ENCODE data around the gene STX8.
"Not testable (repeated sequence)": the region's sequence is repeated elsewhere in the genome, so short reads cannot be mapped to it uniquely, and the experiment has no call there.

STX8 gene

GRCh38 chr17:9266031-9266680 is 309.5 kb downstream of the STX8 start:
- no peak for DNase-seq (ENCODE audit: low read depth in 3 of 3)

DNA sequence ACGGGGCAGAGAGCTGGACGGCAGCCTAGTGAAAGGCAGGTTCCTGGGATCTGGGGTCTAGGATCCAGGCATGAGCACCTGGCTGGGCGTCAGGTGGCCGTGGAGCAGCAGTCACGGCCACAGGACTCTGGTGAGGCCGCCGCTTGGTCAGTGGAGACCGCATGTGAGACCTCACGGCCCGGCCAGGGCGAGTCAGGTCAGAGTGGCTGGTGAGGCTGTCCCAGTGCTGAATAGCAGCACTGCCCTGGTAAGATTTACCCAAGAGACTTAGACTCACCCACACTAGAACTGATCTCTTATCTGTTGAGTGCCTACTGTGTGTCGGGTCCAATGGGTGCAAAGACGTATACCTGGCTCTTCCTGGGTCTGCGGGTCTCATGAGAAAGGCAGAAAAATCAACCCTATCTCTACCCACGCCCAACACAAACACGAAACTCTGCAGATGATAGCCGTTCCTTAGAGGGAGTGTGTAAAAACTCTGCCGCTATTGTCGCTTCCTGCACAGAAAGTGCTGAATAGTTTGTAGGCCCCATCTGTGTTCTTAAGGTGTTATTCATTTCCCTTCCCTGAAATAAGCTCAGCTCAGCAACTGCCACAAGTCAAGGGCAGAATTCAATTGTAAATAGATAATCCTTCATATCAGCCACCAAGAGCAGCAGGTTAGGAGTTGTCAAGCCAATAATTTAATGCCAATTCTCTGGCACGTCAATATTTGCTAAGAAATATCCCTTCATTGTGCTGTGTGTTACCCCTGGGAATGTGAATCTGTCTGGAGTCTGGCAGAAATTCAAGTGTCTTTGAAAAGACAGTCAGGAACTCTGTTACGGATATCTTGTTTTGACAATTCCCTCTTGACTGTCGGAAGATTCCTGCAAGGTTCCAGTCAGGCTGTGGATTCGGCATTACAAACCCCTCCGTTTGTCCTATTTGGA is 314.3 kb downstream of the STX8 start:
- no peak for DNase-seq (ENCODE audit: low read depth in 3 of 3)

DNA sequence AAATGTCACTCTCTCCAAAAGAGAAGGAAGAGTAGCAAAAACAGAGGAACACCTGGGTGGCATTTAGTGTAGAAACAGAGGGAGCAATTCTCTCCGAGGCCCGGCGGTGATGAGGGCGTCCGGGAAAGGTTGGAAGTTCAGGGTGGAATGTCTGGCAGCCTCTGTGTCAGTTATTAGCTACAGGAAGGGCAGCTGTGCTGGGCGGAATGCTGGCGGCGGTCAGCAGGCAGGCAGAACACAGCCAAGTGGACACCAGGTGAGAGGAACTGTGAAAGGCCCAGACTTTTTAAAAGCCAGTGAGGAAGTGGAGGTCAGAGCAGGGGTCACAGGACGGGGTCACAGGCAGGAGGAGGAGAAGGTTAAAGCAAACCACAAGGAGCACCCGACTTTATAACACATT is 316.2 kb downstream of the STX8 start:
- no peak for DNase-seq (ENCODE audit: low read depth in 3 of 3)

GRCh38 chr17:9258115-9259015 is 317.3 kb downstream of the STX8 start:
- no peak for DNase-seq (ENCODE audit: low read depth in 3 of 3)

- not testable (repeated sequence) for DNase-seq (ENCODE audit: low read depth in 3 of 3)
Observed at GRCh38 chr17:9257630-9257965, 318.0 kb downstream of the STX8 start.

DNA sequence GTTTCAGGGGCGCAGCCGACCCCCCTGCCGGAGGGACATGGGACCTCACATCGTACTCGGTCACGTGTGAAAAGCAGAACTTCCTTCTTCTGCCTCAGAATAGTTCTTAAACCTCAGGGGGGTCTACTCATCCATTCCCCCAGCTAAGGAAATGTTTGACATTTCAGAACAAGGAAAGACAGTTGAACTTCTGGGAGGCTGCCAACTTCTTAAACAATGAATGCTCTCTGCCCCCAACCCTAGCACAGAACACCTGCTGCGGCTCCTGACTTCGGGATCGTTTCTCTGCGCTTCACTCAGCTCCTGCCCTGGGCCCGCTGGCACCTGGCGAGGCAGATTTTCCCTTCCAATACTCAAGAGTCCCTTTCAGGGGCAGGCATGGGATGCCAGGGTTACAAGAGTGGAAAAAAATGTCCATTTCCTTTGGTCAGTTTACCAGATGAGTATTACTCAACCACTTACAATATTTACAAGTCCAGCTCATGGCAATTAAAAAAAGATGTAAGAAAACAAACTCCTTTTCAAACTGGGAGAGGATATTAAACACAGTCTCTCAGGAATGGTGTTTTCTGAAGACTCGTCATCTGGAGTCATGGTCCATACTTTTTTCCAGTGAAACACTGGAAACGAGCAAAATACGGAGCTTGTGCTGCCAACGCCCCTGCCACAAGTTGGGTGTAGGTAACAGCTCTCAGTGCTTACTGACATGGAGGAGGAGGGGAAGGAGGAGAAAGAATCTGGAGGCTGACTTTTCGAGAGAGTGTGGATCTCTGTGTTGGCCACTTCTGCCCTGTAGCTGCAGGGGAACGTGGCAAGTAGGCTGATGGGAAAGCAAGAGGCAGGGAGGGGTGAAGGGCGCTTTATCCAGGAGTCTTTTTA is 318.6 kb downstream of the STX8 start:
- no peak for DNase-seq (ENCODE audit: low read depth in 3 of 3)

DNA sequence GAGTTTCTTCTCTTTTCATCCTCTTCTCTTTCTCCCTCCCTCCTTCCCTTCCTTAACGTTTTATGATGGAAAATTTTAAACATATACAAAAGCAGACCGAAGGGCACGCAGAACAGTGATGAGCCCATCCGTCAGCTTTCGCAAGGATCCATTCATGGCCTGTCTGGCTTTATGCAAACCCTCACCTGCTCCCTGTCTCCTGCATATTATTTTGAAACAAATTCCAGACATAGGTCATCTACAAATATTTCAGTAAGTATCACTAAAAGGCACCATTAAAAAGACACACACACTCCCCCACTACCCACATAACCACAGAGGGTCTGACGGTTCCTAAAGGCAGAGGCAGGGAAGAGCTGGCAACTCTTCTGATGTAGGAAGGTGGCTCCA is 319.3 kb downstream of the STX8 start:
- DNase-seq (ENCODE audit: low read depth in 3 of 3): no peak

DNA sequence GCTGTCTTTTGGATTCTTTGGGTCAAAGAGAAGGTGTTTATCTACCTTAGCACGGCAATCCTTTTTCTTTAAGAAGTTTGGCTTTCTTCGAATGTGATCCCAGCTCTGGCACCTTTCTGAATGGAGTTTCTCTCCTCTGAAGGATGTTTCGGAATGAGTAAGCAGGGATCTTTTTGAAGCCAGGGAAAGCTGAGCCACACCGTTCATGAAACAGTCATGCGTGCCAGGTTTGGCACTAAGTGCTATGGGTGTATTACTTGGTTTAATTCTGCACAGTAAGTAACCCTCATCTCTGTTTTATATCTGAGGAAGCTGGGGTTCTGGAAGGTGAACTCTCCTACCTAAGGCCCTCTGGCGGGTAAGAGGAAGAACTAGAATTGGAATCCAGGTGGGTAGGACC is 319.8 kb downstream of the STX8 start:
- no peak for DNase-seq (ENCODE audit: low read depth in 3 of 3)

DNA sequence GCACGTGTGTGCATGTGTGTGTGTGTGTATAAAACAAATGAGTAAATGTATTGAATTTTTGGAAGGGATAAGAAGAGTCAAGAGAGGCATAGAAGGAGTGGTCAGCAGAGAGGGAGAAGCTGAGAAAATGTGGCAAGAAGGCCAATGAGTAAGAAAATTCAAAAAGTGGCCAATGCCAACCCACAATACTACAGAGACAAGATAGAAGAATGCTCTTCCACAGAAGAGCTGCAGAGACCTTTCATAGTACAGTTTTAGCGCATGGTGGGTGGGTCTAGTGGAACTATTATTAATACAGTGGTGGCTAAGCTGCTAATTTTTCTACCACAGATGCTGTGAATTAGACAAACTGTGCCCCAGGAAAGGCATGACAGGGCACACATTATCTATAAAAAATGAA is 320.8 kb downstream of the STX8 start:
- DNase-seq (ENCODE audit: low read depth in 3 of 3): no peak

GRCh38 chr17:9253308-9253707 is 322.3 kb downstream of the STX8 start:
- no peak for DNase-seq (ENCODE audit: low read depth in 3 of 3)

DNA sequence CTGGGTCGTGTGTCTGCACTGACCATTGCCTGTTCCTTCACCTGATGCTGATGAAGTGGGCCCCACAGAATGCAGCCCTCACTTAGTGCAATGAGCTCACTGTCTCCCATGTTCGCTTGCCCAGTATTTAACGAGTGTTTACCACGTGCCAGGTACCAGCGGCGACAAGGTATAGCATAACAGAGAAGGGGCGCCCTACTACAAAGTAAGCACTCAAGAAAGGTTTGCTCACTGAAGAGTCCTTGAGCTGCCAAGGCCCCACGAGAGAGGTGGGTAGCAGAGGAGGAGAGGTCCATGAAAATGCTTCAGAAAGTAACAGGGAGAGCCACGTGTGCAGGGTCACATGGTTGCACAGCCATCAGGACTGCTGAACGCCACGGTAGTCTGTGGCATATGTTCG is 324.3 kb downstream of the STX8 start:
- DNase-seq (ENCODE audit: low read depth in 3 of 3): no peak

DNA sequence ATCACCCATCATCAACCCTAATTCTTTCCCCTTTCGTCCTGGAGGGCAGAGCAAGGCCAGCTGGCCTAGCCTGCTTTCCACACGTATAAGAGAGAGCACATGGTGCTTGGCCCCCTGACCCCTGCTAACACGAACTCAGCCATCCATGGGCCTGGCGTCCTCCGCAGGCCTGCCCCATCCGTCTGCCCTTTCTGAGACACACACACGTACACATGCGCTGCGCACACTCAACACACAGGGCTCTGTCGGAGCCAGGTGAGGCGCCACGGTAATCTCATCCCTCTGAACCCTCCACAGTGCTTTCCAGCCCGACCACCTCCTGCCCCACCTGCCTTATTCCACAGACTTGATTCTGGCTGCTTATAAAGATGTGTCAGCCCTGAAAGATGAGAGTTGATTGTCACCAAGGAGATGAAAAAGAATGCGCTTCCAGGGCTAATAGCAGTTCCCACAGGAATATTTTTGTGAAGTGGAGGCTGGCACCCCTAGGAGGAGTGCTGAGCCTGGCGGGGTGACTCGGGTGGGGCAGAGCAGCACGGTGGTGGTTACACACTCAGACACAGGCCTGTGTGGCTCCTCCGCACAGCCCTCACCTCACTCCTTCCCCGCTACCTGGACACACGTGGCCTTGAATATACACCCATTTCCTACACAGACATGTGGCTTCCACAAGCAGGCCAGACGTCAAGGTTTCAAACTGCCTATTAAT is 326.2 kb downstream of the STX8 start:
- no peak for DNase-seq (ENCODE audit: low read depth in 3 of 3)

GRCh38 chr17:9247401-9247938 is 328.1 kb downstream of the STX8 start:
- DNase-seq (ENCODE audit: low read depth in 3 of 3): no peak

DNA sequence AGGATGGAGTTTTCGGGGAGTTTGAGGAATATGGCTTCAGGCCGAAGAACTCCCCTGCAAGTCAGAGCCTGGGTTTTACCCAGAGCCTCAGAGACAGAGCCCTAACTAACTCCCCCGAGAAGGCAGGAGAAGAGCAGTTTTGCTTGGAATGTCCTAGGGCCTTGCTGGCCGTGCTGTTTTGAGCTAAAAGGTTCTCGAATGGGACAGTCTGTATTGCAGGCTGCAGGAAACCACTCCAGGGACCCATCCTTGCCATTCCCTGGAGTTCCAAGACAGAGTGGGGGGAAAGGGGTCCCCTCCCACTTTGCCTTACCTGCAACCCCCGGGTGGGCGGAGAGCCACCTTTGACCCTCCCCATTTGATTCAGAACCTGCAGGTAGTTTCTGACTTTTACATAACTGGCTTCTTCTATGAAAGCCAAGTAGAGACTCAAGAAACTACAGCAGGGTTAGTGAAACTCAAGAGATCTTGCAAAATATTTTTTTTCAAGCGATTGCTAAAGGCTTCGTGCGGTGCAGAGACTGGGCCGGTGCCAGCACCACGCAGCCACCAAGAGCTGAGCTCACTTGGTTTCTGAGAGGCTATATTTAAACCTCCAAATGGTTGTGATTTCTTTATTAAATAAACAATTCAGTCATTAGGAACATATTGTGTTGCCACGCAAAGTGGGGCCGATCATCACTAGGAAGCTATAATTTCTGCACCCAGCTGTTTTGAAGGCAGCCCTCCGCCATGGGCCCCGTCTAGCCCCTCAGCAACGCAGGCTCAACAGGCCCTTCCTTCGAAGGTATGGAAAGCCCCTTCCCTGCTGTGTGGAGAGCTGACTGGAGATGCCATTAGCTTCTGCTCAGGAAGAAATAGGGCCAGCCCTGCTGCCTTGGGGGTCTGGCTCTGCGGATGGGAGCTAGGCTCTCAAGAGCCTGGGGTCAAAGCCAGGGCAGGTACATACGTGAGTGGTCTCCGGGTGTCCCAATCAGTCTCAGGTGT is 331.3 kb downstream of the STX8 start:
- DNase-seq (ENCODE audit: low read depth in 3 of 3): no peak

- DNase-seq (ENCODE audit: low read depth in 3 of 3): no peak
Observed at GRCh38 chr17:9242983-9243382, 332.6 kb downstream of the STX8 start.

DNA sequence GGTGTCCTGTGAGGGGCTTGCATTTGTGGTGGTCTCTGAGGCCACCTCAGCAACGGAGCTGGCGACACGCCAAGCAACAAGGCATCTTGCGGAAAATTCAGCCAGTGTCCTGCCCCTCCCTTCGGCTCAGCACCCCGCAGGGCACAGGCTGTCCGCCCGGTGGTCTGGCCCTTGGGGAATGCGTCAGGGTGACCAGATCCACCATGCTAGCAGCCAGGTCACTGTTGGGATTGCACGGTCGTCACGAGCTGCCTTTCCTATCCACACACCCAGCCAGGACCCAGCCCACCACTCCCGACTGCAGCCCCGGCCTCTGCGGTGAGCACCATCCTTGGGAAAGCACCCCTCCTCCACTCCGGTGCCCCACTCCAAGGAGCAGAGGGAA is 333.1 kb downstream of the STX8 start:
- no peak for DNase-seq (ENCODE audit: low read depth in 3 of 3)

DNA sequence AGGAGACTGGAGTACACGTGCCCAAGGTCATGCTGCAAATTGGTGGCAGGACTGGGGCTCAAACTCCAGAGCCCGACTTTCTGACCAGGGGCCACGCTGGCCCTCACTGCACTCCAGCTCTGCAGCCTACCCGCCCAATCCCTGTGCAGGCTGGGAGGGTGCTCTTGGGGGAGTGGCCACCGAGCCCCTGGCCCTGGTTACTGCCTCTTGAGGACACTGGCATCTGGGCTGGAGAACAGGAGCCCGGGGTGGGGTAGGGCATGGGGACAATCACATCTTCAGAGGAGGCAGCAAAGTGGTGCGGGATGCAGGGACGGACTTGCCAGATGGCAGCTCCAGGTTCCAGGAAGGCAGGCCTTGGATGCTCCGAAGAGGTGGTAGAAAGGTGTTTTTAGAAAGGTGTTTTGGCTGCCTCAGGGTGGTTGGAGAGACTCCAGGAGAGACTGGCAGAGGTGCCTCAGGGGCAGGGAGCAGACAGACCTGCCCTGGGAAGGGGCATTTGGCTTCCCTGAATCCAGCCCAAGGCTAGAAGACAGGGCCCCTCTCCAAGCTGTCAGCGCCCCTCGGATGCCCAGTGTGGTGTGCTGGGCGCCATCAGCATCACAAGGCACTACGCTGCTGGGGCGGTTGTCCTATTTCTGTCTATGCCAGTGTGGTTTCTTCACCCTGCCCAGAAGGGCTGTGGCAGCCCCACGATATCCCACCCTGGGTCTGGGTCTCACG is 333.7 kb downstream of the STX8 start:
- DNase-seq (ENCODE audit: low read depth in 3 of 3): no peak

- no peak for DNase-seq (ENCODE audit: low read depth in 3 of 3)
Observed at GRCh38 chr17:9241371-9241712, 334.3 kb downstream of the STX8 start.
